Endothelial cell of umbilical vein (primary cell): ENCODE results near the gene EGFL7. TPM values are rescaled to one million over a fixed set of nuclear protein-coding genes. Genes with fewer than 3 reads are reported as not detected.

Source experiments
- BruUV-seq: library from RNA; stranded (reverse); fragments of 400-500 nt; replicated peaks from 2 replicates; lab custom pipeline; 2021; lab: Mats Ljungman, UMichigan
- CTCF ChIA-PET: fragments of 300-600, 350-600 bp; sonication (Branson Sonifier 250); formaldehyde crosslinking; loops from one replicate; lab custom pipeline; 2021; ENCODE audit warnings: antibody characterized with exemption, inconsistent platforms; lab: Charles Lee
- POLR2A ChIA-PET: fragments of 300-600, 350-600 bp; sonication (Branson Sonifier 250); formaldehyde crosslinking; loops from one replicate; lab custom pipeline; 2021; ENCODE audit warnings: antibody characterized with exemption, inconsistent platforms; lab: Charles Lee
- DNase-seq: peaks from one replicate; pipeline ENCODE4 v3.0.0-alpha.2; 2011; ENCODE audit warnings: low read depth, low spot score
- FAIRE-seq: peaks from 2 replicates; lab custom pipeline; 2011; peaks lifted over from hg19 to GRCh38; lab: Jason Lieb, UNC
- H2AFZ ChIP-seq: 2 replicates; pipeline ENCODE4 v1.6.0; 2012; ENCODE audit warnings: low read depth, low read length, control low read depth, inconsistent platforms
- H3K27ac ChIP-seq: 2 replicates; pipeline ENCODE4 v1.5.1; 2011; ENCODE audit warnings: low read depth, mild to moderate bottlenecking, control low read depth, low read length, moderate library complexity; ENCODE audit not compliant: insufficient read depth
- H3K27me3 ChIP-seq, 2 experiments: 2 replicates each; pipeline versions ENCODE4 v1.6.0 to v1.6.1; 2011; ENCODE audit warnings: low read length in 2 of 2, mixed read lengths in 1 of 2; ENCODE audit not compliant: control insufficient read depth in 2 of 2, insufficient read depth in 2 of 2
- H3K36me3 ChIP-seq, 2 experiments: 2 replicates in 1 of 2; 3 replicates in 1 of 2; pipeline ENCODE4 v1.5.1; 2011; ENCODE audit warnings: low read length in 2 of 2, mild to moderate bottlenecking in 1 of 2, moderate library complexity in 1 of 2; ENCODE audit not compliant: control insufficient read depth in 2 of 2, insufficient read depth in 2 of 2; ENCODE audit errors: extremely low read depth in 1 of 2
- H3K4me1 ChIP-seq: 3 replicates; pipeline ENCODE4 v1.5.1; 2011; ENCODE audit warnings: mild to moderate bottlenecking, low read length; ENCODE audit not compliant: control insufficient read depth, insufficient read depth; ENCODE audit errors: extremely low read depth
- H3K4me2 ChIP-seq: 2 replicates; pipeline ENCODE4 v1.6.1; 2011; ENCODE audit warnings: low read length, control low read depth, mixed read lengths; ENCODE audit not compliant: insufficient read depth
- H3K4me3 ChIP-seq, 3 experiments: fragments of 200-600 bp in 1 of 3; sonication (generic), shearing (Covaris generic) in 1 of 3; replicated peaks in 1 of 3; 2 replicates each; pipeline ENCODE4 v1.5.1; 2011 to 2016; ENCODE audit warnings: control low read depth in 3 of 3, low read length in 3 of 3, mild to moderate bottlenecking in 2 of 3, inconsistent platforms in 1 of 3, low read depth in 1 of 3, moderate library complexity in 1 of 3; ENCODE audit not compliant: insufficient read depth in 1 of 3
- H3K79me2 ChIP-seq: 2 replicates; pipeline ENCODE4 v1.6.0; 2012; ENCODE audit warnings: low read length, inconsistent platforms; ENCODE audit not compliant: control insufficient read depth, insufficient read depth
- H3K9ac ChIP-seq: replicated peaks from 2 replicates; pipeline ENCODE3; 2011; ENCODE audit warnings: low read length, control low read depth; ENCODE audit not compliant: insufficient read depth; ENCODE audit errors: extremely low read depth
- H3K9me1 ChIP-seq: replicated peaks from 3 replicates; pipeline ENCODE4 v1.6.0; 2011; ENCODE audit warnings: mild to moderate bottlenecking, low read length; ENCODE audit not compliant: control insufficient read depth, insufficient read depth; ENCODE audit errors: extremely low read depth
- H3K9me3 ChIP-seq: replicated peaks from 2 replicates; pipeline ENCODE4 v1.5.1; 2012; ENCODE audit warnings: low read length, inconsistent platforms; ENCODE audit not compliant: control insufficient read depth, insufficient read depth
- H4K20me1 ChIP-seq: replicated peaks from 2 replicates; pipeline ENCODE3; 2011; ENCODE audit warnings: mild to moderate bottlenecking, low read length; ENCODE audit not compliant: control insufficient read depth, insufficient read depth; ENCODE audit errors: extremely low read depth
- EZH2 ChIP-seq: IDR thresholded peaks from 2 replicates; pipeline ENCODE4 v1.6.1; 2012; ENCODE audit warnings: borderline replicate concordance, low read depth, mild to moderate bottlenecking, moderate library complexity, low read length, inconsistent platforms; ENCODE audit not compliant: severe bottlenecking
- FOS ChIP-seq: IDR thresholded peaks from 2 replicates; pipeline ENCODE4 v1.6.1; 2011; ENCODE audit warnings: mild to moderate bottlenecking, low read length, moderate library complexity, borderline replicate concordance; ENCODE audit not compliant: insufficient read depth
- GATA2 ChIP-seq: IDR thresholded peaks from 2 replicates; pipeline ENCODE4 v1.7.0; 2011; ENCODE audit warnings: low read depth, mild to moderate bottlenecking, moderate library complexity, mixed read lengths, low read length; ENCODE audit not compliant: insufficient read length, insufficient read depth
- JUN ChIP-seq: IDR thresholded peaks from 2 replicates; pipeline ENCODE4 v1.6.1; 2011; ENCODE audit warnings: borderline replicate concordance, low read depth; ENCODE audit not compliant: insufficient read length, insufficient read depth
- MYC ChIP-seq: IDR thresholded peaks from one replicate; pipeline ENCODE4 v1.6.1; 2011; ENCODE audit warnings: mild to moderate bottlenecking, low read depth, low read length
- POLR2A ChIP-seq: IDR thresholded peaks from 2 replicates; pipeline ENCODE4 v1.6.1; 2012; ENCODE audit warnings: low read depth, mild to moderate bottlenecking, control low read depth, low read length
- POLR2AphosphoS5 ChIP-seq: IDR thresholded peaks from 2 replicates; pipeline ENCODE4 v1.6.1; 2012; ENCODE audit warnings: low read depth, mild to moderate bottlenecking, control low read depth, low read length, moderate library complexity; ENCODE audit not compliant: insufficient read depth
- dilution Hi-C: fragments of 300-500 bp; cut with MboI; formaldehyde crosslinking; loops from one replicate; pipeline ENCODE4 v1.15.0; 2019; ENCODE audit warnings: low sequenced_read_pairs; ENCODE audit not compliant: extremely low pct_ligation_motif_present
- intact Hi-C: fragments of 100-400 bp; cut with micrococcal nuclease; formaldehyde crosslinking; loops from one replicate; pipeline ENCODE4 v1.10.0; 2022
- polyA plus RNA-seq, 4 experiments: library from polyadenylated mRNA; depleted of rRNA in 3 of 4; stranded (reverse) in 3 of 4; unstranded in 1 of 4; fragments of >200 nt; gene quantifications; 2 replicates each; pipeline versions ENCODE4 v1.2.1 to v1.2.3, GENCODE V29; 2011 to 2012; ENCODE audit warnings: missing spikeins in 1 of 4
- total RNA-seq: library from RNA; stranded (reverse); gene quantifications from 2 replicates; pipeline ENCODE4 v1.2.3, GENCODE V29; 2021
- TF ChIP-seq, protein P1 (sequence below): IDR thresholded peaks from 2 replicates; pipeline ENCODE4 v1.6.1; 2011; ENCODE audit not compliant: insufficient read depth, insufficient read length
- TF ChIP-seq, protein P2 (sequence below), 2 donors: IDR thresholded peaks; 1 replicate in 1 of 2; 2 replicates in 1 of 2; pipeline ENCODE4 v1.5.1; 2011; ENCODE audit warnings: low read length in 2 of 2, mild to moderate bottlenecking in 2 of 2, moderate library complexity in 2 of 2, control low read depth in 1 of 2, inconsistent platforms in 1 of 2, low read depth in 1 of 2; ENCODE audit not compliant: insufficient read depth in 1 of 2; ENCODE audit errors: extremely low read depth in 1 of 2

The EGFL7 gene
- total and polyA plus RNA-seq, 2 donors (not counting 3 experiments of a cell fraction or from before 2014, with no cell fraction given), result 1,043 to 1,377 TPM

DNA sequence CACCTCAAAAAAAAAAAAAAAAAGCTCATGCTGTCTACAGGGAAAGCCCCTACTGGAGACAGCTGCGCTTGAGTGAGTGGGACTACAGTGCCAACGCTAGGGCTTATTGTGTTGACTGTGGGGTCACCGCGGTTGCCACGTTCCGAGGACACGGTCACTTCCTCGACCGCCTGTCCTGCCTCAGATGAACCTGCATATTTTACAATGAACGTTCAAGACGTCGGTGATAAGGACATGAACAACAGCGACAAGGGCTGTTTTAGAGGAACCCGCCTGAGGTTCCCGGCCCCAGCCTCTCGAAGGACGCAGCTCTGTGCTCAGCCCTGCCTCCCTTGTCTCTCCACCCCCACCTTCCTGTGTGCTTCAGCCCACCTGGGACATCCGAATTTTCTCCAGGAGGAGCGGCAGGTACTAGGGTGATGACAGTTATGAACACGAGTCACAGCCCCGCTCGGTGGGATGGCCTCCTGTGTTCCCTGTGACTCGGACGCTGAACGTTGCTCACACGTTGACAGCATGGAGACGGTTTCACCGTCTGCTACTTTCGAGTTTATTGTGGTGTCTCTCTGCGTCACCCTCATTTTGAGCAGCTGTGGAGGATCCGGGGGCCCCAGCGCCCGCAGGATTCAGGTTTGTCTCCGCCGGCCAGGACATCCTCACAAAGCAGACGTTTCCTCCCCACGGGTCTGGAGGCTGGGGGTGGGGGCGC, 38.4 kb downstream of the EGFL7 start:
- Histone ChIP-seq H3K4me2 (no peak overlapping the region), H3K9me1 (no peaks in the 10 kb centered on the region), H3K9ac (no peak overlapping the region), H3K79me2 (no peaks in the 10 kb centered on the region), H4K20me1 (no peaks in the 10 kb centered on the region), H2AFZ (no peak overlapping the region), H3K27me3 (peaks cover 5 to 6% of the 10 kb centered on the region in 2 experiments), H3K9me3 (no peaks in the 10 kb centered on the region), H3K27ac (no peak overlapping the region), H3K4me1 (no peaks in the 10 kb centered on the region), H3K36me3 (no peaks in the 10 kb centered on the region), H3K4me3 (no peak overlapping the region)
- FAIRE-seq (no peak), DNase-seq (no peak)
- TF ChIP-seq POLR2AphosphoS5 (no peak), EZH2 (no peak), JUN (no peak), POLR2A (no peak), FOS (no peak), GATA2 (no peak), MYC (no peak)
- TF ChIP-seq, protein P1, sequence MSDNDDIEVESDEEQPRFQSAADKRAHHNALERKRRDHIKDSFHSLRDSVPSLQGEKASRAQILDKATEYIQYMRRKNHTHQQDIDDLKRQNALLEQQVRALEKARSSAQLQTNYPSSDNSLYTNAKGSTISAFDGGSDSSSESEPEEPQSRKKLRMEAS, result no peak
- TF ChIP-seq, protein P2, sequence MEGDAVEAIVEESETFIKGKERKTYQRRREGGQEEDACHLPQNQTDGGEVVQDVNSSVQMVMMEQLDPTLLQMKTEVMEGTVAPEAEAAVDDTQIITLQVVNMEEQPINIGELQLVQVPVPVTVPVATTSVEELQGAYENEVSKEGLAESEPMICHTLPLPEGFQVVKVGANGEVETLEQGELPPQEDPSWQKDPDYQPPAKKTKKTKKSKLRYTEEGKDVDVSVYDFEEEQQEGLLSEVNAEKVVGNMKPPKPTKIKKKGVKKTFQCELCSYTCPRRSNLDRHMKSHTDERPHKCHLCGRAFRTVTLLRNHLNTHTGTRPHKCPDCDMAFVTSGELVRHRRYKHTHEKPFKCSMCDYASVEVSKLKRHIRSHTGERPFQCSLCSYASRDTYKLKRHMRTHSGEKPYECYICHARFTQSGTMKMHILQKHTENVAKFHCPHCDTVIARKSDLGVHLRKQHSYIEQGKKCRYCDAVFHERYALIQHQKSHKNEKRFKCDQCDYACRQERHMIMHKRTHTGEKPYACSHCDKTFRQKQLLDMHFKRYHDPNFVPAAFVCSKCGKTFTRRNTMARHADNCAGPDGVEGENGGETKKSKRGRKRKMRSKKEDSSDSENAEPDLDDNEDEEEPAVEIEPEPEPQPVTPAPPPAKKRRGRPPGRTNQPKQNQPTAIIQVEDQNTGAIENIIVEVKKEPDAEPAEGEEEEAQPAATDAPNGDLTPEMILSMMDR (IDR thresholded peaks at IDR 0.05; ENCODE audit: extremely low read depth in 1 of 2, insufficient read depth in 1 of 2, low read depth in 1 of 2, low read length in 2 of 2), result no peak
- dilution Hi-C loops (no loop called here), intact Hi-C loops (no loop called here)
- CTCF ChIA-PET, result interaction anchor here (0.5 to 1.2 kb wide), 2 partner anchors 213 to 450 kb away, joined by 3 to 4 read pairs; no protein-coding TSS in a partner anchor
- POLR2A ChIA-PET, result no interaction called here
- BruUV-seq, result no TSS peak
